Peyer's patch (tissue), 4 donors: ENCODE data around the gene HTR1B. TPM values are rescaled to one million over a fixed set of nuclear protein-coding genes. Genes with fewer than 3 reads are reported as not detected.

Experiments
- DNase-seq, 3 donors: peaks; one replicate each; pipeline ENCODE4 v3.0.0-alpha.2; 2017 to 2019
- H3K27ac ChIP-seq, 4 donors: fragments of 200-600 bp; sonication (generic); one replicate each; pipeline ENCODE4 v1.5.1; 2016 to 2019
- H3K27me3 ChIP-seq, 2 donors: fragments of 200-600 bp; sonication (generic); one replicate each; pipeline ENCODE4 v1.5.1; 2019
- H3K36me3 ChIP-seq, 3 donors: fragments of 200-600 bp; sonication (generic); one replicate each; pipeline ENCODE4 v1.5.1; 2016 to 2019
- H3K4me1 ChIP-seq, 4 donors: fragments of 200-600 bp; sonication (generic); one replicate each; pipeline ENCODE4 v1.5.1; 2016 to 2019
- H3K4me3 ChIP-seq, 4 donors: fragments of 200-600 bp; sonication (generic); 1 replicate in 3 of 4; 2 replicates in 1 of 4; pipeline ENCODE4 v1.5.1; 2016 to 2019; ENCODE audit warnings: mild to moderate bottlenecking in 1 of 4
- H3K9me3 ChIP-seq, 4 donors: fragments of 200-600 bp; sonication (generic); one replicate each; pipeline ENCODE4 v1.5.1; 2016 to 2019; ENCODE audit warnings: mild to moderate bottlenecking in 1 of 4
- CTCF ChIP-seq, 6 experiments: fragments of 450-650 bp in 4 of 6; fragments of 200-600 bp in 2 of 6; sonication (generic) in 1 of 6; IDR thresholded peaks; one replicate each; pipeline ENCODE4 v1.5.1; 2017 to 2019; ENCODE audit warnings: antibody characterized with exemption in 6 of 6, mild to moderate bottlenecking in 3 of 6, moderate library complexity in 1 of 6
- POLR2A ChIP-seq, 2 donors: fragments of 450-650 bp; IDR thresholded peaks; one replicate each; pipeline ENCODE4 v1.5.1; 2017; ENCODE audit warnings: antibody characterized with exemption in 2 of 2, mild to moderate bottlenecking in 2 of 2, moderate library complexity in 2 of 2
- total RNA-seq, 4 donors: library from RNA; depleted of rRNA; stranded (reverse); fragments of >200 nt; gene quantifications; one replicate each; pipeline ENCODE4 v1.1.0, GENCODE V29; 2016

The HTR1B gene
- total RNA-seq, 4 donors from 2014 or later: 0.54 TPM; not detected in 3

- DNase-seq: no peak
- Histone ChIP-seq H3K9me3 (no peaks in the 10 kb centered on the region), H3K4me1 (no peaks in the 10 kb centered on the region), H3K36me3 (no peaks in the 10 kb centered on the region), H3K27ac (no peak overlapping the region), H3K4me3 (no peak overlapping the region), H3K27me3 (no peaks in the 10 kb centered on the region)
- no peak for TF ChIP-seq CTCF (IDR thresholded peaks at IDR 0.05)
- no peak for TF ChIP-seq POLR2A (IDR thresholded peaks at IDR 0.05)
Measured at GRCh38 chr6:77455271-77455670, 8.0 kb downstream of the HTR1B start.

DNA sequence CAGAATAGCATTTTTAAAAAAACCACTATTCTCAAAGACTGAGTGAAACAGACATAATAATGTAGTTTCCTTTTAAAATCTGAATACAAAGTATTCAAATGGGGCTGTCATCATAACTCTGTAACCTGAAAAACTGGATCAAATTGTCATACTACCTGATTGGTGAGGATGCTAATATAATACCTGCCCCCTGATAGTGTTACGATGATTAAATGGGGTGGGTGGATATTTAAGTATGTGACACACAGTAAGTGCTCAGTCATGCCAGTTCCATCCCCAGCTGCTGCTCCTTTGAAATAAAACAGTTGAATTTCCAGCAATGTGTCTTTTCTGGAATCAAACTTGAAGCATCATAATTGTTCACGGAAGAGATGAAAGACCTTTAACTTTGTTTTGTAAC, 8.9 kb downstream of the HTR1B start:
- TF ChIP-seq CTCF (IDR thresholded peaks at IDR 0.05) (no peak), POLR2A (IDR thresholded peaks at IDR 0.05) (no peak)
- Histone ChIP-seq H3K9me3 (no peaks in the 10 kb centered on the region), H3K36me3 (no peaks in the 10 kb centered on the region), H3K27ac (no peak overlapping the region), H3K4me1 (no peaks in the 10 kb centered on the region), H3K4me3 (no peak overlapping the region), H3K27me3 (no peaks in the 10 kb centered on the region)
- no peak for DNase-seq

GRCh38 chr6:77451466-77451865, 11.8 kb downstream of the HTR1B start:
- Histone ChIP-seq H3K27ac (no peak overlapping the region), H3K4me1 (no peaks in the 10 kb centered on the region), H3K36me3 (no peaks in the 10 kb centered on the region), H3K4me3 (no peak overlapping the region), H3K27me3 (no peaks in the 10 kb centered on the region), H3K9me3 (no peaks in the 10 kb centered on the region)
- DNase-seq: no peak
- no peak for TF ChIP-seq POLR2A (IDR thresholded peaks at IDR 0.05)
- TF ChIP-seq CTCF (IDR thresholded peaks at IDR 0.05): no peak

GRCh38 chr6:77450924-77451323, 12.4 kb downstream of the HTR1B start:
- Histone ChIP-seq H3K4me3 (no peak overlapping the region), H3K27me3 (no peaks in the 10 kb centered on the region), H3K9me3 (no peaks in the 10 kb centered on the region), H3K4me1 (no peaks in the 10 kb centered on the region), H3K36me3 (no peaks in the 10 kb centered on the region), H3K27ac (no peak overlapping the region)
- no peak for TF ChIP-seq POLR2A (IDR thresholded peaks at IDR 0.05)
- TF ChIP-seq CTCF (IDR thresholded peaks at IDR 0.05): no peak
- DNase-seq: no peak

- no peaks in the 10 kb centered on the region for H3K4me1 ChIP-seq
- TF ChIP-seq POLR2A (IDR thresholded peaks at IDR 0.05): no peak
- TF ChIP-seq CTCF (IDR thresholded peaks at IDR 0.05): no peak
- H3K27ac ChIP-seq: no peak overlapping the region
- no peaks in the 10 kb centered on the region for H3K36me3 ChIP-seq
- H3K4me3 ChIP-seq: no peak overlapping the region
- H3K9me3 ChIP-seq: no peaks in the 10 kb centered on the region
- DNase-seq: no peak
- no peaks in the 10 kb centered on the region for H3K27me3 ChIP-seq
Measured at GRCh38 chr6:77448546-77448945, 14.7 kb downstream of the HTR1B start.

DNA sequence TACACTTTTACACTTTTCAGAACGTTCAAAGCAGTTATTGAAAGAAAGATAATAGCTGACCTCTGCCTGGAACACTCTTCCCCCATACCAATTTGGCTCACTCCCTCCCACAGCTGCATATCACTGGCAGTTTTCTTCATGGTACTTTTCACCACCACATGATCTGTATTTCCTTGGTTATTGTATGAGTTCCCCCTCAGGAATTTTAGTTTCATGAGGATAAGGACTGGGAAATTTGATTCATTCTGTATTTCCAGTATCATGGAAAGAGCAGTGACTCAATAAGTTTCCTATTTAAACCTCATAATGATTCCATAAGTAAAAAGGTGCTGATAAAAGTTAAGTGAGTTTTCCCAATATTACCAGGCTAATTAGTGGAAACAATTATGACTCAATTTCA, 16.0 kb downstream of the HTR1B start:
- no peak overlapping the region for H3K4me3 ChIP-seq
- no peak for DNase-seq
- H3K36me3 ChIP-seq: no peaks in the 10 kb centered on the region
- no peak overlapping the region for H3K27ac ChIP-seq
- TF ChIP-seq CTCF (IDR thresholded peaks at IDR 0.05): no peak
- TF ChIP-seq POLR2A (IDR thresholded peaks at IDR 0.05): no peak
- H3K4me1 ChIP-seq: no peaks in the 10 kb centered on the region
- H3K27me3 ChIP-seq: no peaks in the 10 kb centered on the region
- H3K9me3 ChIP-seq: no peaks in the 10 kb centered on the region
